ENCODE data around the gene PLEKHH1. TPM values are rescaled to one million over a fixed set of nuclear protein-coding genes. Genes with fewer than 3 reads are reported as not detected.

The PLEKHH1 gene
- total and polyA plus RNA-seq, 9 of the 15 experiments (the other 6 are each of a cell fraction or from before 2014, with no cell fraction given), result 0.76 to 5.9 (median 2.9) TPM

DNA sequence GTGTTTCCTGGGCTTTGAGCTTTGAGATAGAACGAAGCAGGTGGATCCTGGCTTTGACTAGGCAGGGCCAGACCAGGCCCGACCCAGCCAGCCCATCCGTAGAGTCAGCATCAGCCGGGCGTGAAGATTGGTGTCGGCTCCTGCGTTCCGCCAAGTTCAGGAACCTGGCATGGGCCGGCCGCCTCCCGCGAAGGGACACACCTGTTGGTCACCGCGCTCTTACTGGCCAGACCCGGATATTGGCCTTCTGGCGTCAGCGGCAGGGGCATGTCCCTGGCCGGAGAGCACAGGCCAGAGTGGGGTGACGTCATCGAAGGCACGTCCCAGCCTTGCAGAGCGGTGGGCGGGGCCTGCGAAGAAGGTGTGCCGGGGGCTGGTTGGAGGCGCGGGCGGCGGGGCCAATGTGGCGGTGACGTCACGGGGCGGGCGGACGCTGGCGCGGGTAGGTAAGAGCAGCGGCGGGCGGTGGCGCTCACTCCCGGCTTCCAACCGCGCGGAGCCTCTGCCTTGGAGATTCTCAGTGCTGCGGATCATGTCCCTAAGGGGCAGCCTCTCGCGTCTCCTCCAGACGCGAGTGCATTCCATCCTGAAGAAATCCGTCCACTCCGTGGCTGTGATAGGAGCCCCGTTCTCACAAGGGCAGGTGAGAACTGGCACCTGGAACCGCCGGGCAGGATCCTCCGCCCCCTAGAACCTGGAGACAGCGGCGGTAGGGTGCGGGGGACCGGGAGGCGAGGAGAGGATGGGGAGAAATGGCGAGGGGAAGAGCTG, 86.5 kb downstream of the PLEKHH1 start, which contains the start of gene ARG2 (continued):
- TF ChIP-seq, protein P1, sequence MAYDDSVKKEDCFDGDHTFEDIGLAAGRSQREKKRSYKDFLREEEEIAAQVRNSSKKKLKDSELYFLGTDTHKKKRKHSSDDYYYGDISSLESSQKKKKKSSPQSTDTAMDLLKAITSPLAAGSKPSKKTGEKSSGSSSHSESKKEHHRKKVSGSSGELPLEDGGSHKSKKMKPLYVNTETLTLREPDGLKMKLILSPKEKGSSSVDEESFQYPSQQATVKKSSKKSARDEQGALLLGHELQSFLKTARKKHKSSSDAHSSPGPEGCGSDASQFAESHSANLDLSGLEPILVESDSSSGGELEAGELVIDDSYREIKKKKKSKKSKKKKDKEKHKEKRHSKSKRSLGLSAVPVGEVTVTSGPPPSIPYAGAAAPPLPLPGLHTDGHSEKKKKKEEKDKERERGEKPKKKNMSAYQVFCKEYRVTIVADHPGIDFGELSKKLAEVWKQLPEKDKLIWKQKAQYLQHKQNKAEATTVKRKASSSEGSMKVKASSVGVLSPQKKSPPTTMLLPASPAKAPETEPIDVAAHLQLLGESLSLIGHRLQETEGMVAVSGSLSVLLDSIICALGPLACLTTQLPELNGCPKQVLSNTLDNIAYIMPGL (CRISPR knock-in tag; IDR thresholded peaks at IDR 0.05), result no peak
- TF ChIP-seq CREBBP (IDR thresholded peaks at IDR 0.05; ENCODE audit: low read depth, low read length) (no peak), ZNF175 (CRISPR knock-in tag; IDR thresholded peaks at IDR 0.05; ENCODE audit: low read depth) (no peak), HDAC3 (IDR thresholded peaks at IDR 0.05; ENCODE audit: borderline replicate concordance, partially characterized antibody) (no peak), NFE2 (IDR thresholded peaks at IDR 0.05; ENCODE audit: low read depth) (no peak), ZNF263 (CRISPR knock-in tag; IDR thresholded peaks at IDR 0.05; ENCODE audit: borderline replicate concordance) (no peak), ZNF354B (CRISPR knock-in tag; IDR thresholded peaks at IDR 0.05) (no peak)
- TF ChIP-seq, protein P2, sequence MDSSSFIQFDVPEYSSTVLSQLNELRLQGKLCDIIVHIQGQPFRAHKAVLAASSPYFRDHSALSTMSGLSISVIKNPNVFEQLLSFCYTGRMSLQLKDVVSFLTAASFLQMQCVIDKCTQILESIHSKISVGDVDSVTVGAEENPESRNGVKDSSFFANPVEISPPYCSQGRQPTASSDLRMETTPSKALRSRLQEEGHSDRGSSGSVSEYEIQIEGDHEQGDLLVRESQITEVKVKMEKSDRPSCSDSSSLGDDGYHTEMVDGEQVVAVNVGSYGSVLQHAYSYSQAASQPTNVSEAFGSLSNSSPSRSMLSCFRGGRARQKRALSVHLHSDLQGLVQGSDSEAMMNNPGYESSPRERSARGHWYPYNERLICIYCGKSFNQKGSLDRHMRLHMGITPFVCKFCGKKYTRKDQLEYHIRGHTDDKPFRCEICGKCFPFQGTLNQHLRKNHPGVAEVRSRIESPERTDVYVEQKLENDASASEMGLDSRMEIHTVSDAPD (CRISPR knock-in tag; IDR thresholded peaks at IDR 0.05), result no peak
- TF ChIP-seq, protein P3, sequence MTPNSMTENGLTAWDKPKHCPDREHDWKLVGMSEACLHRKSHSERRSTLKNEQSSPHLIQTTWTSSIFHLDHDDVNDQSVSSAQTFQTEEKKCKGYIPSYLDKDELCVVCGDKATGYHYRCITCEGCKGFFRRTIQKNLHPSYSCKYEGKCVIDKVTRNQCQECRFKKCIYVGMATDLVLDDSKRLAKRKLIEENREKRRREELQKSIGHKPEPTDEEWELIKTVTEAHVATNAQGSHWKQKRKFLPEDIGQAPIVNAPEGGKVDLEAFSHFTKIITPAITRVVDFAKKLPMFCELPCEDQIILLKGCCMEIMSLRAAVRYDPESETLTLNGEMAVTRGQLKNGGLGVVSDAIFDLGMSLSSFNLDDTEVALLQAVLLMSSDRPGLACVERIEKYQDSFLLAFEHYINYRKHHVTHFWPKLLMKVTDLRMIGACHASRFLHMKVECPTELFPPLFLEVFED (CRISPR knock-in tag; conservative IDR thresholded peaks at IDR 0.05), result no peak
- TF ChIP-seq, protein P4, sequence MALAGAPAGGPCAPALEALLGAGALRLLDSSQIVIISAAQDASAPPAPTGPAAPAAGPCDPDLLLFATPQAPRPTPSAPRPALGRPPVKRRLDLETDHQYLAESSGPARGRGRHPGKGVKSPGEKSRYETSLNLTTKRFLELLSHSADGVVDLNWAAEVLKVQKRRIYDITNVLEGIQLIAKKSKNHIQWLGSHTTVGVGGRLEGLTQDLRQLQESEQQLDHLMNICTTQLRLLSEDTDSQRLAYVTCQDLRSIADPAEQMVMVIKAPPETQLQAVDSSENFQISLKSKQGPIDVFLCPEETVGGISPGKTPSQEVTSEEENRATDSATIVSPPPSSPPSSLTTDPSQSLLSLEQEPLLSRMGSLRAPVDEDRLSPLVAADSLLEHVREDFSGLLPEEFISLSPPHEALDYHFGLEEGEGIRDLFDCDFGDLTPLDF (CRISPR knock-in tag; IDR thresholded peaks at IDR 0.05), result no peak
- TF ChIP-seq, protein P5, sequence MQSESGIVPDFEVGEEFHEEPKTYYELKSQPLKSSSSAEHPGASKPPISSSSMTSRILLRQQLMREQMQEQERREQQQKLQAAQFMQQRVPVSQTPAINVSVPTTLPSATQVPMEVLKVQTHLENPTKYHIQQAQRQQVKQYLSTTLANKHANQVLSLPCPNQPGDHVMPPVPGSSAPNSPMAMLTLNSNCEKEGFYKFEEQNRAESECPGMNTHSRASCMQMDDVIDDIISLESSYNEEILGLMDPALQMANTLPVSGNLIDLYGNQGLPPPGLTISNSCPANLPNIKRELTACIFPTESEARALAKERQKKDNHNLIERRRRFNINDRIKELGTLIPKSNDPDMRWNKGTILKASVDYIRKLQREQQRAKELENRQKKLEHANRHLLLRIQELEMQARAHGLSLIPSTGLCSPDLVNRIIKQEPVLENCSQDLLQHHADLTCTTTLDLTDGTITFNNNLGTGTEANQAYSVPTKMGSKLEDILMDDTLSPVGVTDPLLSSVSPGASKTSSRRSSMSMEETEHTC (IDR thresholded peaks at IDR 0.05), result no peak
- TF ChIP-seq, protein P6, sequence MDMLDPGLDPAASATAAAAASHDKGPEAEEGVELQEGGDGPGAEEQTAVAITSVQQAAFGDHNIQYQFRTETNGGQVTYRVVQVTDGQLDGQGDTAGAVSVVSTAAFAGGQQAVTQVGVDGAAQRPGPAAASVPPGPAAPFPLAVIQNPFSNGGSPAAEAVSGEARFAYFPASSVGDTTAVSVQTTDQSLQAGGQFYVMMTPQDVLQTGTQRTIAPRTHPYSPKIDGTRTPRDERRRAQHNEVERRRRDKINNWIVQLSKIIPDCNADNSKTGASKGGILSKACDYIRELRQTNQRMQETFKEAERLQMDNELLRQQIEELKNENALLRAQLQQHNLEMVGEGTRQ (CRISPR knock-in tag; IDR thresholded peaks at IDR 0.05), result no peak
- TF ChIP-seq, protein P7, sequence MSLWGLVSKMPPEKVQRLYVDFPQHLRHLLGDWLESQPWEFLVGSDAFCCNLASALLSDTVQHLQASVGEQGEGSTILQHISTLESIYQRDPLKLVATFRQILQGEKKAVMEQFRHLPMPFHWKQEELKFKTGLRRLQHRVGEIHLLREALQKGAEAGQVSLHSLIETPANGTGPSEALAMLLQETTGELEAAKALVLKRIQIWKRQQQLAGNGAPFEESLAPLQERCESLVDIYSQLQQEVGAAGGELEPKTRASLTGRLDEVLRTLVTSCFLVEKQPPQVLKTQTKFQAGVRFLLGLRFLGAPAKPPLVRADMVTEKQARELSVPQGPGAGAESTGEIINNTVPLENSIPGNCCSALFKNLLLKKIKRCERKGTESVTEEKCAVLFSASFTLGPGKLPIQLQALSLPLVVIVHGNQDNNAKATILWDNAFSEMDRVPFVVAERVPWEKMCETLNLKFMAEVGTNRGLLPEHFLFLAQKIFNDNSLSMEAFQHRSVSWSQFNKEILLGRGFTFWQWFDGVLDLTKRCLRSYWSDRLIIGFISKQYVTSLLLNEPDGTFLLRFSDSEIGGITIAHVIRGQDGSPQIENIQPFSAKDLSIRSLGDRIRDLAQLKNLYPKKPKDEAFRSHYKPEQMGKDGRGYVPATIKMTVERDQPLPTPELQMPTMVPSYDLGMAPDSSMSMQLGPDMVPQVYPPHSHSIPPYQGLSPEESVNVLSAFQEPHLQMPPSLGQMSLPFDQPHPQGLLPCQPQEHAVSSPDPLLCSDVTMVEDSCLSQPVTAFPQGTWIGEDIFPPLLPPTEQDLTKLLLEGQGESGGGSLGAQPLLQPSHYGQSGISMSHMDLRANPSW (CRISPR knock-in tag; IDR thresholded peaks at IDR 0.05), result no peak

Measured in K562 (cell line).